Epithelial cell of proximal tubule (primary cell): Measurements from ENCODE around the gene RAP2A. TPM values are rescaled to one million over a fixed set of nuclear protein-coding genes. Genes with fewer than 3 reads are reported as not detected.

Experiments
- DNase-seq: peaks from one replicate; pipeline ENCODE4 v3.0.0-alpha.2; 2011; ENCODE audit warnings: low read depth
- H3K4me3 ChIP-seq: 2 replicates; pipeline ENCODE4 v1.5.1; 2011; ENCODE audit warnings: low read depth, mild to moderate bottlenecking, low read length
- CTCF ChIP-seq: conservative IDR thresholded peaks from 2 replicates; pipeline ENCODE4 v1.5.1; 2012; ENCODE audit warnings: low read depth, mild to moderate bottlenecking, low read length
- total RNA-seq: library from RNA; depleted of rRNA; stranded (reverse); fragments of >200 nt; gene quantifications from 2 replicates; pipeline ENCODE4 v1.2.3, GENCODE V29; 2015

The RAP2A gene
- total RNA-seq, 1 donor from 2014 or later = 12.9 TPM

- H3K4me3 ChIP-seq = no peak overlapping the region
- no peak for DNase-seq
- no peak for TF ChIP-seq CTCF
Measured at GRCh38 chr13:97492257-97492656, 58.3 kb downstream of the RAP2A start.

GRCh38 chr13:97492684-97493371, 58.9 kb downstream of the RAP2A start:
- DNase-seq = no peak
- H3K4me3 ChIP-seq = no peak overlapping the region
- no peak for TF ChIP-seq CTCF

GRCh38 chr13:97493456-97493855, 59.5 kb downstream of the RAP2A start:
- H3K4me3 ChIP-seq = no peak overlapping the region
- no peak for TF ChIP-seq CTCF
- DNase-seq = no peak

- no peak for TF ChIP-seq CTCF
- no peak for DNase-seq
- H3K4me3 ChIP-seq = no peak overlapping the region
Measured at GRCh38 chr13:97495678-97496077, 61.7 kb downstream of the RAP2A start.

GRCh38 chr13:97496511-97496910, 62.5 kb downstream of the RAP2A start:
- DNase-seq = no peak
- TF ChIP-seq CTCF = no peak
- H3K4me3 ChIP-seq = no peak overlapping the region

- TF ChIP-seq CTCF = no peak
- DNase-seq = no peak
- no peak overlapping the region for H3K4me3 ChIP-seq
Measured at GRCh38 chr13:97497400-97497799, 63.4 kb downstream of the RAP2A start.

DNA sequence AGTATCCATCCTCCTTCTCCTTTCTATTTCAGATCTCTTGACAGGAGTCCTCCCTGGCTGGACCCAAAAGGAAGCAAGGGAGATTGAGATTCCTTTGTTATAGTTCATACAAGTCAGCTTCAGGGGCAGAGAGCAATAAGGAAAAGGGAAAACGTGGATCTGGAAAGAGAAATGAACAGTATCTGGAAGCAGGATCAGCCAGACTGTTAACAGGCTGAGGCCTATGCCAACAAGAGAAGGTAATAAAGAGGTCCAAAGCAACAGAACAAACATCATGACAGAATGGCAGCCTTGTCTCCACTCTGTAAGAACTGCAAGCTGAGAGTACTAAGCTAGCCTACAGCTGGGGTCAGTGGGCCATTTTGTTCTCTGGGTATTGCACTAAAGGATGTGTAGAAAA, 64.5 kb downstream of the RAP2A start:
- H3K4me3 ChIP-seq = no peak overlapping the region
- no peak for DNase-seq
- TF ChIP-seq CTCF = no peak
